PFSK-1 (cell line): ENCODE results near the gene KANSL1L.

Experiments
- POLR2AphosphoS5 ChIP-seq: IDR thresholded peaks from 2 replicates; pipeline ENCODE4 v1.6.1; 2012; ENCODE audit warnings: low read depth, mild to moderate bottlenecking, control low read depth, low read length, moderate library complexity
- SIN3A ChIP-seq: IDR thresholded peaks from 2 replicates; pipeline ENCODE4 v1.6.1; 2012; ENCODE audit warnings: mild to moderate bottlenecking, low read length, moderate library complexity, borderline replicate concordance; ENCODE audit not compliant: insufficient read depth
- TAF1 ChIP-seq: IDR thresholded peaks from 2 replicates; pipeline ENCODE4 v1.6.1; 2012; ENCODE audit warnings: low read length, control low read depth, borderline replicate concordance; ENCODE audit not compliant: insufficient read depth
- TF ChIP-seq, protein P1 (sequence below), 2 experiments: IDR thresholded peaks; 2 replicates each; pipeline versions ENCODE4 v1.6.1 to v1.8.0; 2011 to 2012; ENCODE audit warnings: low read depth in 2 of 2, low read length in 2 of 2, control low read depth in 1 of 2, inconsistent platforms in 1 of 2, mild to moderate bottlenecking in 1 of 2, moderate library complexity in 1 of 2; ENCODE audit not compliant: insufficient read depth in 1 of 2

GRCh38 chr2:210020138-210020537 lies 151.1 kb downstream of the KANSL1L start:
- TF ChIP-seq POLR2AphosphoS5, result no peak
- no peak for TF ChIP-seq SIN3A
- TF ChIP-seq, protein P1, sequence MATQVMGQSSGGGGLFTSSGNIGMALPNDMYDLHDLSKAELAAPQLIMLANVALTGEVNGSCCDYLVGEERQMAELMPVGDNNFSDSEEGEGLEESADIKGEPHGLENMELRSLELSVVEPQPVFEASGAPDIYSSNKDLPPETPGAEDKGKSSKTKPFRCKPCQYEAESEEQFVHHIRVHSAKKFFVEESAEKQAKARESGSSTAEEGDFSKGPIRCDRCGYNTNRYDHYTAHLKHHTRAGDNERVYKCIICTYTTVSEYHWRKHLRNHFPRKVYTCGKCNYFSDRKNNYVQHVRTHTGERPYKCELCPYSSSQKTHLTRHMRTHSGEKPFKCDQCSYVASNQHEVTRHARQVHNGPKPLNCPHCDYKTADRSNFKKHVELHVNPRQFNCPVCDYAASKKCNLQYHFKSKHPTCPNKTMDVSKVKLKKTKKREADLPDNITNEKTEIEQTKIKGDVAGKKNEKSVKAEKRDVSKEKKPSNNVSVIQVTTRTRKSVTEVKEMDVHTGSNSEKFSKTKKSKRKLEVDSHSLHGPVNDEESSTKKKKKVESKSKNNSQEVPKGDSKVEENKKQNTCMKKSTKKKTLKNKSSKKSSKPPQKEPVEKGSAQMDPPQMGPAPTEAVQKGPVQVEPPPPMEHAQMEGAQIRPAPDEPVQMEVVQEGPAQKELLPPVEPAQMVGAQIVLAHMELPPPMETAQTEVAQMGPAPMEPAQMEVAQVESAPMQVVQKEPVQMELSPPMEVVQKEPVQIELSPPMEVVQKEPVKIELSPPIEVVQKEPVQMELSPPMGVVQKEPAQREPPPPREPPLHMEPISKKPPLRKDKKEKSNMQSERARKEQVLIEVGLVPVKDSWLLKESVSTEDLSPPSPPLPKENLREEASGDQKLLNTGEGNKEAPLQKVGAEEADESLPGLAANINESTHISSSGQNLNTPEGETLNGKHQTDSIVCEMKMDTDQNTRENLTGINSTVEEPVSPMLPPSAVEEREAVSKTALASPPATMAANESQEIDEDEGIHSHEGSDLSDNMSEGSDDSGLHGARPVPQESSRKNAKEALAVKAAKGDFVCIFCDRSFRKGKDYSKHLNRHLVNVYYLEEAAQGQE (IDR thresholded peaks at IDR 0.05; ENCODE audit: insufficient read depth in 1 of 2, low read depth in 2 of 2, low read length in 2 of 2), result no peak
- TF ChIP-seq TAF1, result no peak
